ENCODE results near the gene CCDC3. TPM values are rescaled to one million over a fixed set of nuclear protein-coding genes. Genes with fewer than 3 reads are reported as not detected.
A peak's percentile ranks its signal among the peaks of the same experiment; 100 is the strongest.

Gene CCDC3
- total and polyA plus RNA-seq, 2 of the 4 experiments (the other 2 are of a cell fraction): 0.29 to 0.36 TPM

- H4K20me1 ChIP-seq (ENCODE audit: insufficient read depth, low read length): no peaks in the 10 kb centered on the region
- H3K27me3 ChIP-seq (ENCODE audit: control insufficient read depth, insufficient read depth, low read length): no peaks in the 10 kb centered on the region; the same call in 1 of the 2 replicates
- no peak overlapping the region for H2BK20ac ChIP-seq (ENCODE audit: low read depth, low read length)
- no peak overlapping the region for H3K4me2 ChIP-seq (ENCODE audit: low read depth, low read length)
- H3K27ac ChIP-seq (ENCODE audit: insufficient read depth, low read length): no peak overlapping the region
- peaks cover 2% of the 10 kb centered on the region; the same call in 1 of the 2 replicates for H3K4me1 ChIP-seq (ENCODE audit: control insufficient read depth, insufficient read depth, low read length)
- no peak overlapping the region for H4K8ac ChIP-seq (ENCODE audit: low read depth in 2 of 2, low read length in 2 of 2)
- no peaks in the 10 kb centered on the region for H3K9me1 ChIP-seq (ENCODE audit: insufficient read depth, low read length)
- no peak overlapping the region for H4K5ac ChIP-seq (ENCODE audit: low read depth, low read length)
- peak overlapping the region; percentile 37; the same call in 1 of the 2 replicates for H4K91ac ChIP-seq (ENCODE audit: insufficient read depth, low read depth, low read length)
- H3K56ac ChIP-seq (ENCODE audit: extremely low read depth, insufficient read depth, low read length): no peak overlapping the region
- H2AFZ ChIP-seq (replicated peaks; ENCODE audit: low read length, poor library complexity): no peak overlapping the region
- DNase-seq (no peak), ATAC-seq (ENCODE audit: low read depth) (no peak)
- no peak overlapping the region for H3K4ac ChIP-seq (ENCODE audit: low read depth, low read length)
- H2BK15ac ChIP-seq (ENCODE audit: low read depth, low read length): no peak overlapping the region; the same call in 2 of the 3 replicates
- no peak overlapping the region for H3K14ac ChIP-seq (replicated peaks; ENCODE audit: low read depth, low read length)
- intact Hi-C loops (cut with micrococcal nuclease): no loop called here
- TF ChIP-seq RFX5 (IDR thresholded peaks at IDR 0.05; ENCODE audit: low read depth, low read length) (no peak), RAD21 (IDR thresholded peaks at IDR 0.05; ENCODE audit: low read length) (no peak), ELK1 (IDR thresholded peaks at IDR 0.05; ENCODE audit: borderline replicate concordance, low read depth, low read length) (no peak), MXI1 (IDR thresholded peaks at IDR 0.05; ENCODE audit: borderline replicate concordance, low read depth, low read length) (no peak), MAFK (IDR thresholded peaks at IDR 0.05; ENCODE audit: low read depth, low read length) (no peak), NFE2L2 (IDR thresholded peaks at IDR 0.05; ENCODE audit: low read depth, low read length) (no peak), CEBPB (IDR thresholded peaks at IDR 0.05; ENCODE audit: low read depth, low read length) (no peak), CTCF (conservative IDR thresholded peaks at IDR 0.05; ENCODE audit: low read depth, low read length) (no peak), SMC3 (IDR thresholded peaks at IDR 0.05; ENCODE audit: low read depth, low read length) (no peak), POLR2A (IDR thresholded peaks at IDR 0.05; ENCODE audit: low read depth, low read length) (no peak), BHLHE40 (IDR thresholded peaks at IDR 0.05; ENCODE audit: low read depth, low read length) (no peak), USF2 (IDR thresholded peaks at IDR 0.05; ENCODE audit: low read depth, low read length) (no peak), MAZ (IDR thresholded peaks at IDR 0.05; ENCODE audit: borderline replicate concordance, low read depth, low read length) (no peak)
- H2BK120ac ChIP-seq (ENCODE audit: low read depth, low read length): no peak overlapping the region
- peaks cover 7% of the 10 kb centered on the region for H3K9me3 ChIP-seq (ENCODE audit: control insufficient read depth, insufficient read depth, low read length)
- H2AK5ac ChIP-seq (ENCODE audit: low read depth, low read length): no peak overlapping the region
- ChIA-PET CTCF (no interaction called here), POLR2A (ENCODE audit: unreplicated experiment) (no interaction called here)
- no peak overlapping the region for H3K18ac ChIP-seq (ENCODE audit: low read depth, low read length)
- H2AK9ac ChIP-seq (replicated peaks; ENCODE audit: low read depth, low read length, poor library complexity): no peak overlapping the region
- no peaks in the 10 kb centered on the region for H3K79me1 ChIP-seq (ENCODE audit: low read depth in 1 of 2, low read length in 2 of 2)
- WGBS, 2 experiments (ENCODE audit: extremely low coverage in 2 of 2, insufficient read length in 1 of 2): 67% methylated on average over 1 of the region's 5 CpGs; no CpG with 5 or more reads in 1 of the 2 experiments
- dilution Hi-C loops (cut with HindIII; ENCODE audit: low sequenced_read_pairs, unreplicated experiment): no loop called here
- BruUV-seq (replicated peaks): no TSS peak
- no peak overlapping the region for H2BK5ac ChIP-seq (ENCODE audit: low read depth, low read length, poor library complexity, severe bottlenecking)
- no peaks in the 10 kb centered on the region for H3K36me3 ChIP-seq (ENCODE audit: control insufficient read depth, insufficient read depth, low read length)
- no peak overlapping the region for H3K4me3 ChIP-seq (ENCODE audit: insufficient read depth, low read depth, low read length)
- in situ Hi-C loops (cut with MboI; ENCODE audit: low sequenced_read_pairs): no loop called here
- H3K23ac ChIP-seq (ENCODE audit: low read depth, low read length): no peak overlapping the region
- no peak overlapping the region for H3K9ac ChIP-seq (ENCODE audit: low read depth, low read length)
Observed at GRCh38 chr10:12966067-12966466, 35.4 kb downstream of the CCDC3 start.
